GM19239 (cell line): ENCODE measurements around the gene LDB2.

Experiments used
- DNase-seq: peaks from one replicate; pipeline ENCODE4 v3.0.0; 2011; ENCODE audit warnings: low spot score; ENCODE audit not compliant: insufficient read length
- FAIRE-seq: peaks from 2 replicates; lab custom pipeline; 2011; peaks lifted over from hg19 to GRCh38; lab: Jason Lieb, UNC

LDB2 gene

GRCh38 chr4:16846540-16847117, 51.8 kb downstream of the LDB2 start:
- no peak for DNase-seq
- no peak for FAIRE-seq

DNA sequence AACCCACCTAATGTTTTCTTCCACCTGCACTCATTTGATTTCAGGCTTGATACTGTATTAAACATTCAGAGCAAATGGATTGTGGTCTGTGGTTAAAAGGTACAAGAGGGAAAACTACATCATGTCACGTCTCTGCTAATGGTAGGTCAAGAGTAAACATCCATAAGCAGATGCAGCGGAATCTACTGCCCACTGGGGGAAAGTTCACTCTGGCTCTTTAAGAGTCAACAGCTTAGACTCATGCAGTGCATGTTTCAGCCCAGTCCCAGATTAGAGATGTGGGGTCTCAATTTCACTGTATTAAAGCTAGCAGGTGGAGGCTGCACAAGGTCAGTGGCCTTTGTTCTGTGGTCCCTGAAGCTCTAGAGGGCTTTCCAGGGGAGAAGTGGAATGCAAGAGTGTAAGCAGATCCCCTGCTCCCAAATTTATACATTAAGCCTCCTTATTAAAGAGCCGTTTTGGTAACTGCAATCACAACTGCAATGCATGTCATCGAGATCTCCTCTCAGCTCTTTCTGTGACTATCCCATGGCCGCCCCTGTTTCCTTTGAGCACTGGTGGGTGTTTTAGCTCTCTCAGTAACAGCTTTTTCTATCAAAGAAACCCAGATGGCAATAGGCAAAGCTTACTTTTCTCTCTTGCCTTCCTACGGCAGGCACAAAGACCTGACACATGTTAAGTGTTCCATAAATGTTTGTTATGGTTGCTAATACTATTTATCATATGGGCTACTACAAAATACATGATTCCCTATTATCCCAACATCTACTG, 53.4 kb downstream of the LDB2 start:
- FAIRE-seq (no peak), DNase-seq (no peak)

- DNase-seq = no peak
- FAIRE-seq = no peak
Measured at GRCh38 chr4:16843831-16844508, 54.5 kb downstream of the LDB2 start.

GRCh38 chr4:16838226-16838875, 60.1 kb downstream of the LDB2 start:
- DNase-seq (no peak), FAIRE-seq (no peak)

DNA sequence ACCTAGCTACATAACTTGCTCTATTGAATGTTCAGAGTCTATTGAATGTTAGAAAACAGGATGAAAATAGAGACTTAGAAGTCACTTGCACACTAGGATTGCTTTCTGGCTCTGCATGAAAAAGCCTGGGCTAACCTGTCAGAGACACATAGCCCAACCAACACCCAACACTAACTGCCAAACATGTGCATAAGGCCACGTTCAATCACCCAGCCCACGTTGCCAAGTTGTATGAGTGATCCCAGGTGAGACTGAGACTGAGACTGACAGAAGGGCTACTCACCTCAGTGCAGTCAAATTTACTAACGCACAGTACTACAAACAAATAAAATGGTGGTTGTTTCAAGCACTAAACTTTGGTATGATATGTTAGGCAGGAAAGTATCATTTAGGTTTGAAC, 61.0 kb downstream of the LDB2 start:
- no peak for DNase-seq
- FAIRE-seq = no peak

- FAIRE-seq = no peak
- DNase-seq = no peak
Measured at GRCh38 chr4:16836324-16836723, 62.1 kb downstream of the LDB2 start.

GRCh38 chr4:16835597-16836247, 62.7 kb downstream of the LDB2 start:
- DNase-seq = no peak
- FAIRE-seq = no peak

GRCh38 chr4:16834814-16835213, 63.6 kb downstream of the LDB2 start:
- FAIRE-seq (no peak), DNase-seq (no peak)

- no peak for FAIRE-seq
- DNase-seq = no peak
Measured at GRCh38 chr4:16833722-16834121, 64.7 kb downstream of the LDB2 start.

- DNase-seq (no peak), FAIRE-seq (no peak)
Measured at GRCh38 chr4:16830081-16830480, 68.4 kb downstream of the LDB2 start.

- DNase-seq (no peak), FAIRE-seq (no peak)
Measured at GRCh38 chr4:16827794-16828724, 70.4 kb downstream of the LDB2 start.

DNA sequence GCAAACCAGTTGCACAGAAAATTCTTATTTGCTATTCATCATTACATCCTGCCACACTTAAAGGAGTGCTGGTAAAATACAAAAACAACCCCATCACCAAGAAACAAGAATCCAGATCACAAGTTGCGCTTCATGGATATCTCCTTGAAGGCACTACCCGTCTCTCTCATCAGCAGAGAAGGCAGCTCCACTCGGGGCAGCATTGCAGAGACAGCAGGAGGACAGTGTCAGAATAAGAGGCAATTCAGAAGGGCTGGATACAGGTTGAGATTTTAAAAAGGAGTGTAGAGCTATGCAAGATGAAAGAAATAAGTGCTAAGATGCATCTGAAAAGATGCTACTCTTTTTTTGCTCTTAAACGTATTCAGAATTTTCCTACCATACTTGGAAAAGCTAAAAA, 71.4 kb downstream of the LDB2 start:
- FAIRE-seq = no peak
- no peak for DNase-seq

- FAIRE-seq (no peak), DNase-seq (no peak)
Measured at GRCh38 chr4:16826406-16826910, 72.0 kb downstream of the LDB2 start.

GRCh38 chr4:16824278-16824806, 74.1 kb downstream of the LDB2 start:
- no peak for DNase-seq

DNA sequence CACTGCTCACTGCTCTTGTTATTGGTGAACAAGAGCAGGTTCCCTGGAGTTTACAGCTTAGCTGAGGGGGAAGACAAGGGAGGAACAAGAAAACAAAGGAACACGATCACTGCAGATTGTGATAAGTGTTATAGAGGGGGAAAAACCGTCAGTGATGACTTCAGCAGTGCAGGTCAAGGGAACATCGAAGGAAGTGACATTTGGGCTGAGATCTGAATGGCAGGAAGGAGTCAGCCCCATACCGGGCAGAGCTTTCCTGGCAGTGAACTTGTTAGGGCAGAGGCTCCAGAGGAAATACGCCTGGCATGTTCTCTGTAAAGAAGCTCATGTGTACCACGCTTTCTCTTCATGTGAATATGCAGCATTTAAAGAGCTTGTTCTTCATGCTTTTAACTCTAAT, 78.1 kb downstream of the LDB2 start:
- no peak for DNase-seq

More at GRCh38 chr4:16824278-16824806, 74.1 kb downstream of the LDB2 start:
- FAIRE-seq = no peak

DNA sequence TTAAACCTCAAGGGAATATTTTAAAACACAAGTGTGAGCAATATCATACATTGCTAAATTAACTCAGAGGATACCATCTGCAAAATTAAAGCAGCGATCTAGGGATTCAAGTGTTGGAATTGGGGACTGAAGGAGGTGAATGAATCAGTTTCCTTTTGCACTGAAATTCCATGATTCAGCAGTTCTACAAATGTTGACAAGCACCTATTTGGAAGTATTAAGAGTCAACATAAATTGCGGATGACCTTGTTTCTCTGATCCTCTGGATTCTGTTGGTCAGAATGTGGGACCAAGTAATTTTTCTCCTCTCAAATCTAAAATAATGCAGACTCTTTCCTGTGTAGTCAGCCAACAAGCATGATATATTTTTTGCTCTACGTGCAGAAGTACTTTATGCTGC, 78.8 kb downstream of the LDB2 start:
- DNase-seq = no peak
- FAIRE-seq = no peak

More for the DNA sequence above, 78.1 kb downstream of the LDB2 start:
- no peak for FAIRE-seq

GRCh38 chr4:16818005-16818404, 80.4 kb downstream of the LDB2 start:
- no peak for FAIRE-seq

DNA sequence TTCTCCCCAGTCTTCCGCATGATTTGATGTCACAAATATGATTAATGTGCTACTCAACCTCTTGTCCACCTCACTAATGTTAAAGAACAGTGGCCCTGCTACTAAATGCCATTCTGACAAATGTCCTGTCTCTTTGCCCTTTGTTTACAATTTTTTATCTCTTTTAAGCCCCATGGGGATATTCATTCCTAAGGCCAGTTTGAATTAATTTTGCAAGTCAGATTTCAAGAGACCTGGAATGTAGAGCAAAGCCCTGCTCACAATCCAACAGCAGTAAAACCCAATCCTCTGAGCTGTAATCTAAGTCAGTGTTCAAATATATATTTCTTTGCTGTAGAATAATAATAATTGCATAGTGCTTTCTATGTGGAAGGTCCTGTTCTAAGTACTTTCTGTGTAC, 81.2 kb downstream of the LDB2 start:
- DNase-seq (no peak), FAIRE-seq (no peak)

More at GRCh38 chr4:16818005-16818404, 80.4 kb downstream of the LDB2 start:
- DNase-seq = no peak

GRCh38 chr4:16814361-16814760, 84.1 kb downstream of the LDB2 start:
- DNase-seq (no peak), FAIRE-seq (no peak)
